Activated CD4-positive, alpha-beta T cell treated with anti-CD3 and anti-CD28 coated beads, Interleukin-10, Interleukin-2, amounts not matched to agents 100 ng/mL and 50 ng/mL, durations not matched to agents 16 hours and 8 hours (primary cell): ENCODE measurements around the gene HAND2.

Source experiments
- DNase-seq: peaks from one replicate; pipeline ENCODE4 v3.0.0-alpha.2; 2020

Gene HAND2

DNA sequence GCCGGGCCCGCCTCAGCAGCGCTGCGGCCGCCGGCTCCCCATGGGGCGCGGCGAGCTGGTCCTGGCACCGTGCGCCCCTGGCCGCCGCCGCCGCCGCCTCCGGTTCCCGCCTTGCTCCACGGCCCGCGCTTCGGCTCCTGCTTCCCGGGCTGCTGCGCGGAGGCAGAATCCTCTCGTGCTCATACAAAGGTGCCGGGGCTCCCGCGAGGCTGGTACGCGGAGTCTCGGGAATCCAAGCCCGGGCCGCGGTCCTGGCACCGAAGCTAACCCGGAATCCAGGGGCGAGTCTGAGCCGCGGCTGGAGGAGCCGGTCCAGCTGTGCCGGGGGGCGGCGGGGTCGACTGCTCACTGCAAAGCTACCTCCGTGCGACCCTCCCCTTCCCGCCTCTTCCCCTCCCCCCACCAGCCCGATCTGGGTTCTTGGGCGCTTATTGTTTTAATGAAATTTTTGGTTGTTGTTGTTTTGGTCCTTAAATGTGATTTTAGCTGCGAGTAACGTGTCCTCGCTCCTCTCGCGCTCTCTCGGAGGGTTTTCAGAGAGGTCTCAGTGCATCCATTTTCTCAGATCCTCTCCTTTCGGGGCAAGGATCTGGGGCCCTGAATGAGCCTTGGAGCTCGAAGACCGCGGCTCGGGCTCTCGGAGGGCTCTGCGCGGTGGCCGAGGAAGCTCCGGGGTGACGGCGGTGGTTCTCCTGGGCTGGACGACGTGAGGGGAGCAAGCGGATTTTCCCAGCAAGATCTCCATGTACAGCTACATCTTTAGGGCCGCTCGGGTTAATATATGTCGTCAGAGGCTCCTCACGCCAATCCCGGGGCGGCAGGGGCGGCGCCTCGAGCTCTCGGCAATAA lies at the start of gene HAND2:
TSS of gene HAND2 (minus strand) at position 753 of the 849 bp plus-strand sequence. CDS start 940 bp downstream, outside the sequence.
- no peak for DNase-seq

DNA sequence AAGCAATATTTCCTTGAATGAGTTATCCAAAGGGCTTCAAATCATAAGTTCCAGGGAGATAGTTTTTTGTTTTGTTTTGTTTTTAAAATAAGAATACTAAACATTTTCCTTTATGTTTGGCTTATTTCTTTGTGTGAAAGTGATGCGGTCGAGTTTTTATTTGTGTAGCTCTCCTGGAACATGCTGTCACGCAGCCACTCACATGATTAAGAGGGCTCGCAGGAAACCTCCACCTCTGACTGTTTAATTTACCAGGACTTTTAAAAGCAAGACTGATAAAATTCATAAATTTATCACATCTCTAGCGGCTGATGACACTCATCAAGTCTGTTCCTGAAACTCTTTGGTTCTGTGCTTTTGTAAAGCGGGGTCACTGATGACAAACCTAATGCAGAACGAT lies 48.9 kb upstream of the HAND2 start:
- DNase-seq = no peak

DNA sequence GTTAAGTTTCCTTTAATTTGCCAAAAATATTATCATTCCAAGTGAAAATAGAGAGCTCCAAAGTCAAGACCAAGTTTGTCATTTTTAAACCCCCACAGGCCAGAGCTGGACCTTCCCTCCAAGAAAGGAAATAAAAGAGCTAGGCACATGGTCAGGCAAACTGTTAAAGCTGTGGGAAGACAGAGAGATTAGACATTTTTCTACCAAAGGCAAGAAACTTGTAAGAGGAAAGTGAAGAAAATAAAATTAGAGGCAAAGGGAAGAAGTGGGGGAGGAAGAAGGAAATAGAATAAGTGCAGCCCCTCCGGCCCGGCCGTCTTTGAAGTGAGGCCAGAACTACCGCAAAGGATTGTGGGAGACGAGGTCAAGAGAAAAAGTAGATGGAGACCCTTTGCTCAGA lies 47.9 kb upstream of the HAND2 start:
- no peak for DNase-seq

DNA sequence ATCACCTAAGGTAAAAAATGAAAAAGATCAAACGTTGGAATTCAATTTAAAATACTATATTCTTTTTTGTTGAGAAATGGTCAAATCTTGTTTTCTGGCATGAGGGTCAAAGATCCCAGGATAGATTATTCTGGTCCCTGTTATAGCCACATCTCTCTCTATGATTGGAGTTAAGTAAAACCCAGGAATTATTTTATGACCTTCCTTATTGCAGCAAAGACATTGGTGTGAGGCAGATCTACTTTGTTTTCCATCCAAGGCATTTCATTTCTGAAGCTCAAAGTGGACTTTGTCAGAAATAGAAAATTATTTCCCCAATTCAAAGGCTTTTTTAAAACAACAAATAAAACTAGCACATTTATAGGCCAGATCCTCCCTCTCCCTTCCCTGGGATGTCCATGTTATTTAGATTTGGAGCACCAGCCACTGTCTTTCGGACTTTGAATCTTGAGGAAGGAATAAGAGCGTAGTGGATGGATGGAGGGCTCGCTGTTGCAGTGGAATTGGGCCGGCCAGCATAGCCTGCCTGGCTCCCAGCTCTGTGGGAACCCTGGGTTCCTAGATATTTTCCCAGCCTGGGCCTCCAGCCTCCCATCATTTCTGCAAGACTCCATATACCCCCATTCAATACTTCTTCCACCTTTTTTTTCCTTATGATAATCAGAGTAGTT lies 45.6 kb upstream of the HAND2 start:
- DNase-seq = no peak

DNA sequence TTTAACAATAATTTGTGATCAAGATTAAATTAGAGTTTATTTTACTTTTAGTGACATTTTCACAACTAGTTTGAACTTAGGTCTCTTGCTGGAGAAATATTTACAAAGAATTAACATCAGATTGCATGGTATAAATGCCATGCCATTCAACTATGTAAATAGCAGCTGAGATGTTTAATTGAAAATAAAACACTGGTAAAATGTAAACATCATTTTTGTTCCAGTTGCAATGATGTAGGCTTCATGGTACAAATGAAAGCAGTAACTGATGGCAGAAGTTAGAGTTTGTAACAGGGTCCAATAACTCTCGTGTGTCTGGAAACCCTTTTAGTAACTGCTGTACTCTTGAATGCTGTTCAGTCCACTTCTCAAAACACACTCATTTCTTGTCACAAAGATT lies 43.7 kb upstream of the HAND2 start:
- DNase-seq = no peak

DNA sequence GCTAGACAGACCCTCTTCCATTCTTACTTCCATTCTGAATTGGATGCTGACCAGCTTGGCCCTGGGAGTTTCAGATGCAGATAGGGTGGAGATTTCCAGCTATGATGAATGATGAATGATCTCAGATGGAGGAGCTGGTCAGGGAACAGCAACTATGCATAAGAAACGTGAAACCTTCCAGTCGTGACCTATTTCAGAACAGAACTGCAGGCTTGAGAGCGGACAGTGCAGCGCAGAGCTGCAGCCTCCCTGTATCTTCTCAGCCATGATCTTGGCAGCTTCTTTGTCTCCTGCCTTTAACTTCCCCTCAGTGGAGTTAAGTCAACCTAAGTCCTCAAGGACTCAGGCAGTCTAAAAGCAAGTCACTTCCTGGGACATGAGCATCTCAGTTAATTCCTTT lies 43.3 kb upstream of the HAND2 start:
- no peak for DNase-seq

DNA sequence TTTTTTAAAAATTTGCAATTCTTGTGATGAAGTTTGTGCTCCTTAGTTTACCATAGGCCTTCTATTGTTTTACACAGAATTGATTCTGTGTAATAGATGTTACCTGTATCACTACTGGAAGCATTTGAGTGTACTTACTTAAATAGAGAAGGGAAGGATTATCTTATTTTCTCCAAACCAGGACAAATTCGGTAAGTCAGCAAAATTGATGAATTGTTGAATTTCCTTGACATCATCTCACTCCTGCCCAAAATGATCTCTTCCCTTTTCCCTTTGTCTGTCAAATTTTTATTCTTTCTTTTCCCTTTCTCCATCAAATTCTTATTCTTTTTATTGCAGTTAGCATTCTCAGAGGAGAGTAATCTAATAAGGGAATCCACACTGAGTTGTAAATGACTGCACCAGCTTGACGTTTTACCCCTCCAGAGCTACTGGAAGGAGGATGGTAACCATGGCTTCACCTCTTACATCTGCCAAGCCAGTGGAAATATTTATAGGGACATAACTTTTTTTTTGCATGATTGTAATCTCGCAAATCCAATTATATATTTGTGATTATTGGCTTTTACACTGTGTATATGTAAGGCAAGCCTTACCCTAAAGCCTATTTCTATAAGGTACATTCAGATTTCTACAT lies 42.6 kb upstream of the HAND2 start:
- no peak for DNase-seq

DNA sequence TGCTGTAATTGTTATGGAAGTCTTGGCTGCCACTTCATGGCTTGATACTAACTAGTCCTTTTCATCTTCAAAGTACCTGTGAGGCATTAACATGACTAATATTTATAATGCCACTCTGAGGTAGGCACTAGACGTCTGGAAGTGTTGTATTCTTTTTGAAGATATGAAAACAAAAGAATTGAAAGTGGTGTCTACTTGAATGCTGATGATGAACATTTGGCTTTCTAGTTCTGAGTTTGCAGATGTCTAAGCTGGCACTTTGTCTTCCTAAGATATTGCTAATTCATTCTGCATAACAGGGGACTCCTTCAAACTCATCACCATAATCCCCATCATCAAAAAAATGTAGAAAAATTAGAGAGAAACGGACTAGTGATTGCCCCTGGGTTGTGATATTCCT lies 41.6 kb upstream of the HAND2 start:
- no peak for DNase-seq

DNA sequence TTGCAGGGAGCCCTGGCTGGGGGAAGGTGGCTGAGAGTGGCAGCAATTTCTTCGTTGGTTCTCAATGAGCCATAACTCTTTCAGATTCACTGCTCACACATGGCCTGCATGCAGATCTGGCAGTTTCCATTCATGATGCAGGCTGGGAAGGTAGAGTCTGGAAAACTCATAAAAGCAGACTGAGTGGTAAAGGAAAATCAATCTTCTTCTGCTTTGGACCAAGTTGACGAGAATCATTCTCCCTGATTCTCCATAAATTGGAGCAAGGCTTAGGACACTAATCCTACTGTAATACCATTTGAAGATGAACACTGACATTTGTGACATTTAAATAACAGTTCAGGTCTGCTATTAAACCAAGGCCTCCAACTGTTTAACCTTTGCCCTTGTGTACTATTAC lies 35.3 kb upstream of the HAND2 start:
- no peak for DNase-seq

DNA sequence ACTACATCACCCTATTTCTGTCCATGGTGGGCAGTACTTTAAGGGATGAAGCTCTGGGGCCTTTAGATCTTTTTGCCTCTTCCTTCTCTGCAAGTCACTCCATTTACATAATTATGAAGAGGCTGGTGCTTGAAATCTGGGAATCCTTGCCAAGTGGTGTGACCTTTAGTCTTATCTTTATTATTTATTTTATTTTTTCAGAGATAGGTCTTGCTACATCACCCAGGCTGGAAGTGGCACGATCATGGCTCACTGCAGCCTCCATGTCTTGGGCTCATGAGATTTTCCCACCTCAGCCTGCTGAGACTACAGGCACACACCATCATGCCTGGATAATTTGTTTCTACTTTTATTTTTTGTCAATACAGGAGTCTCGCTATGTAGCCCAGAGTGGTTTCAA lies 34.4 kb upstream of the HAND2 start:
- DNase-seq = no peak

DNA sequence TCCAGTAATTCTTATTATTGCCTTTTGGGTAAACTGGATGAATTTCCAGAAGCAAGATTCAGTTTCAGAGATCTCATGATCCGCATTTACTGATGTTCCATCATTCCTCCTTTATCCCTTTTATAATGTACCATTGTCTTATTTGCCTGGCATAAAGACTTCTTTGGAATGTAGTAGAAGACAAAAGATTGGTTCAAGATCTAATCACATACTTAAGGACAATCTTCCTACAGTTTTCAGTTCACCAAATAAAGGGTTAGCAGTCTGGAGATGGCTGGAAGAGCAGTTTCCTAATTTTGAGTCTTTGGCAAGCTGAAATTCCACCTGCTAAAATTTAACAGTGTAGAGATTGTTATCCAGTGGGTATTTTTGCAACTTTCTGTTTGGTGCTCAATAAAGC lies 30.9 kb upstream of the HAND2 start:
- DNase-seq = no peak

DNA sequence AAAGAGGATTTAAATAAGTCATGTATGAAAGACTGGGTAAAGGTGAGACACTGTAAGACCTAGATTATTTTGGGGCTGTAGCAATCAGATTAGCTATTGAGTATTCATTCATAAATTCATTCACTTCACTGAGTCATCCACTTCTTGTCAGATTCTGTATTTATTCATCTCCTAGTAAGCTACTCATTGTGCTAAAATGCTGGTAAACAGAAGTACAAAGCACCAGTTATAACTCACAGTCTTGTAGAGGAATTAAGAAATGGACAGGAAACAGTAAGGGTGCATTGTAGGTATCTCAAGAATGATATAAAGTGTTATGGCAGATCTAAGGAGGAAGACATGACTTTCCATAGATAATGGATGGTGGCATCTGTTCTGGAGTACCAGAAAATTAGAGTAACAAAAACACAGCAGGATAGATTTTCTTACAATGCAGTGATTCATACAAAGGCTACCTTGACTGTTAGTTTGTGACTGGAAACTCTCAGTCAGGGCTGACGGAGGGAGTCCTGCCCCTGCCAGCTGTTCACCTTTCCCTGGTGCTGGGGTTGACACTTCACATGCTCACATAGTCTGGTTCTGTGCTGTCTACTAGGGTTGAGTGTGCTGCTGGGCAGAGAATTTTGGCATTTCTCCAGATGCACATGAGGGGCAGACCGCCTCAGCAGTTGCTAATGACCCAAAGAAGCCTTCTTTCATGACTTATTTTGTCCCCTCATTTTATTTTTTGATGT lies 26.5 kb upstream of the HAND2 start:
- no peak for DNase-seq

DNA sequence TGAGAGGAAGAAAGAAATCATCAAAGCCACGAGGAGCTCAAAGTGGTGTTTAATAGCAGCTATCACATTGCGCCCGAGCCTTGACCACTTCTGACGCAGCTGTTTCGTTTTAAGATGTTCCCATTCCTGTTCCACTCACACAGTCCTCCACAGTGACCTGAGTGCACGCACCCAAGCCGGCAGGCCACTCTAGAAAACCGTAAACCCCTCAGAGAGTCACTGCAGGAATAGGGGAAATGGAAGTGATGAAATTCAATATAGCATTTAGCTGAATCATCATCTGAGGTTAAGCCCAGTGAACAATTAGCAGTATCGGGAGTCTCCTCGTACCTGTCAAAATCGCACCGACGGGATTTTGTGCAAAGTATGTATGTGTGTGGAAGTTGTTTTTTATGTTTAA lies 17.9 kb upstream of the HAND2 start:
- DNase-seq = no peak

DNA sequence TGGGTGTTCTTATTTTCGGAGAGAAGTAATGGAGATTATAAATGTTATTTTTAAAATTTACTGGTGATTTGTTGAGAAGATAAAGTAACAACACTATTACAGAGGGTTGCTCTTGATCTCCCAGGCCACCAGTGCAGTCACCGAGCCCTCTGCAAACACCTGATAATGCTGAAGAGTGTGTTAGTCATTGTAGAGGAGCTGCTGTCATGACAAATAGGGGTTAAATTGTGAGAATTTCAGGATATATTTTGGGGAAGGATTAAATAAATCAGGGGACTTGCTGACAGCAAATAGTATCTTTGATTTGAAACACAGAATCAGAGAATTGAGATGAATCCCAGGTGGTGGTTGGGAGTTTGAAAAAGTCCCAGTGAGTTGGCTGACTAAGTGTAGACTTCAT lies 16.7 kb upstream of the HAND2 start:
- no peak for DNase-seq

DNA sequence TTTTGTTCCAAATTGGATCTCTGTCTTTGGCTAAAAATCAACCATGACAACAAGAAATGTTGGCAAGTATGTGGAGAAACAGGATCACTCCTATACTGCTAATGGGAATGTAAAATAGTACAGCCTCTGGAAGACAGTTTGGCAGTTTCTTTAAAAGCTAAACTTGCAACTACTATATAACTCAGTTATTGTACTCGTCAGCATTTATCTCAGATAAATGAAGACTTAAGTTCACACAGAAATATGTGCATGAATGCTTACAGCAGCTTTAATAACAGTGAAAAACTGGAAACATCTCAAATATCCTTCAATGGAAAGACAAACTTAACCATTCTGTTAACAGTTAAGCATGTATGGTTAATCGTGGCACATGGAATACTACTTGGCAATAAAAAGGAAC lies 15.4 kb upstream of the HAND2 start:
- no peak for DNase-seq

DNA sequence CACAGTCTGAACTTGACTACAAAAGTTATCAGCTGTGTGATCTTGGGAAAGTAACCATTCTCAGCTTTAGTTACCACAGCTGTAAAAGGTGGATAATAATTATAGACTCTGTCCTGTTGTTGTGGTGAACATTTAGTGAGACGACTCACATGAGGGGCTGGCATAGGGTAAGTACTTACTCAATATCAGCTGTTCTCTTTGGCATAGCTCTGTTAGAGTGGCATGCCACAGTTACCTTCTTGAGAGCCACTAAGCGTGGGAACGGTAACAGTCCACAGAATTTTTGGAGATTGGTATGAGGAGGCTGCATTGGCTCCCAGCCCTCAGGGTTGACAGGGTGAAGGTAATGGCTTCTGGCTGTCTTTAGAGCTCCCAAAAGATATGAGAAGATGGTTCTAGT lies 13.2 kb upstream of the HAND2 start:
- no peak for DNase-seq

DNA sequence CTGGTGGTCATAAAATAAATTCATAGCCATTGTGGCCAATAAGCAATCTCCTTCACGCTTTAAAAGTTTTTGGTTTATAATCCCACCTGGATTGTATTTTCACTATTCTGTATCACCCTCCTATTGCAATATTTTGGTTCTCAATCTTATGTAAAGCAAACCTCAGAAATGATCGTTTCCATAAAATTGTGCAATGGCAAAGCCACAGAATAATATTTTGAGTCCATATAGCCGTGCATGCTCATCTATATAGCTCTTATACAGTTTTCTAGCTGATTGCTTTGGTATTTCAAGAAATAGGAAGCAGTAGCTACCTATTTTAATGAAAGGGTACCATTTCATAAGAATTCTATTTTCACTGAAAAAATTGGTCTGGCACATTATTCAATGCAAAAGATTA lies 10.0 kb upstream of the HAND2 start:
- DNase-seq = no peak

DNA sequence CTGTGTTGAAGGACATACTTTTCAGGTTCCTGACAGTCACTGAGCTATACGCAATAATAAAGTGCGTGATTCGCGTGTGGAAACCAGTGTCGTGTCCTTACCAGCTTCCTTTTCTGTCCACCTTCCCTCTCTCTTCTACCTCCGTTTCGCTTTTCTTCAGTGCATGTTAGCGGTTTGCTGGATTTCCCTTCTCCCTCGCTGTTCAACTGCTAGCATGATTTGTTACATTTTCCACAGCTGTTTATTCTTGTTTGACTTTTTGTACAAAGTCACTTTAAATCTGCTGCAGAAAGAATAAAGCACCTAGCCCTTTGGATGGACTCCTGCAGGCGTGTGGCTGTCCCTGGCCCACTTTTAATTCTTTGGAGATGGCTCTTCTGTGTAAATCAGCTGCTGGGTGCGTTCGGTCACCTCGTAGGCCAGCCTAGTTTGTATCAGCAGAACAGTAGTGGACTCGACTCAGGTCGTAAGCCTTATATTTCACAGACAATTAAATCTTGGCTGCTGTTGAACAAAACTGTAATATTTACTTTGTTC lies 8.9 kb upstream of the HAND2 start:
- no peak for DNase-seq

DNA sequence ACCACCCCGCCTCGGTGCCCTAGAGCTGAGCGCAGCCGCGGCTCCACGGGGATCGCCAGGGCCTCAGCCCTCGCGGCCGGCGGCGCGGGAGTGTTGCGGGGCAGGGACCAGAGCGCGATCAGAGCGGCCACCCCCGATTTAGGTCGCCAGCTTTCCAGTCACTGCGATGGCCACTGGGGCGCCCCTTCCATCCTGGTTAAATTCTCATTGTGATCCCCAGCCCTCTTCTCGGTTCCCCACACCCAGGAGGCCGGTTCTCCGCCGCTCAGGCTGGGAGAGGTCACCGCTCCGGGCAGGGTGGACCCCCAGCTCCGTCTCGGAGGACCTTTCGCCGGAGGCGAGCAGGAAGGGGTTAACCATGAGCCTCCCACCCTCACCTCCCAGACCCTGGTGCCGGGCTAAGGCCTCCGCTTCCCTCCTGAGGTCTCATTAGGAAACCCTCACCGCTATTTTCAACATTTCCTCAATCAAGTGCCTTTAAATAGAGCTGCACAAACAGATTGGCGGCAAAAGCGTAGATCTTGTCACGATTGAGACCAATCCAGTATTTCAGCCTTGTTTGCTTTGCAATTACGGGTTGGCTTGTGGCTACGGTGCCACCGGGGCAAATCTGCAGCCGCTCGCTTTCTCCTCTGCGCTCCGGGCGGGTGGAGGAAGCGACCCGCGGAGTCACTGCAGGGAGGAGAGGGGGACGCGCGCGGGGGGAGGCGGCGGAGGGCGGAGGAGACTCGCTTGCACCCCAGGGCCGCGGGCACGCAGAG lies 8.3 kb upstream of the HAND2 start:
- DNase-seq = no peak

DNA sequence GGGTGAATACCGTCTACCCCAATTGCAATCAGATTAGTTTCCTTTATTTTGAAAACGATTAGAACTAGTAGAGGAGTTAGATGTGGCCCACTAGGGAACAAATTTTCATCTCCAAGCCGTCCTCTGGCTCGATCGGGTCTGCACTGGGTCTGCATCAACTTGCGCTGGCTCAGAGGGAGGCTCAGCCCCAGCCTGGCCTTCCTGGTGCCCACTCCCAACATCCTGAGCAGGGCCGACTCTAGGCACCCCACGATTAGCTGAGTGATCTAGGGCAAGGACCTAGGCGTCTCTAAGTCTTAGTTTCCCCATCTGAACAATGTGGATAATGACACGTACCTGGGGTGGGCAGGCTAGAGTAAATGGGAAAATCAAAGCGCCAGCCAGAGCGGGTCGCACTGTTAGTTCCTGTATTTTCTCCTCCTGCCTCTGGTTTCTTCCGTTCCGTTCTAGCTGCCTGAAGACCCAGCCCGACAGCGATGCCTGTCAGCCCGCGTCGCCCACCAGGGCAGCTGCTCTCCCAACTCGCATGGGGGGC lies 7.7 kb upstream of the HAND2 start:
- DNase-seq = no peak

DNA sequence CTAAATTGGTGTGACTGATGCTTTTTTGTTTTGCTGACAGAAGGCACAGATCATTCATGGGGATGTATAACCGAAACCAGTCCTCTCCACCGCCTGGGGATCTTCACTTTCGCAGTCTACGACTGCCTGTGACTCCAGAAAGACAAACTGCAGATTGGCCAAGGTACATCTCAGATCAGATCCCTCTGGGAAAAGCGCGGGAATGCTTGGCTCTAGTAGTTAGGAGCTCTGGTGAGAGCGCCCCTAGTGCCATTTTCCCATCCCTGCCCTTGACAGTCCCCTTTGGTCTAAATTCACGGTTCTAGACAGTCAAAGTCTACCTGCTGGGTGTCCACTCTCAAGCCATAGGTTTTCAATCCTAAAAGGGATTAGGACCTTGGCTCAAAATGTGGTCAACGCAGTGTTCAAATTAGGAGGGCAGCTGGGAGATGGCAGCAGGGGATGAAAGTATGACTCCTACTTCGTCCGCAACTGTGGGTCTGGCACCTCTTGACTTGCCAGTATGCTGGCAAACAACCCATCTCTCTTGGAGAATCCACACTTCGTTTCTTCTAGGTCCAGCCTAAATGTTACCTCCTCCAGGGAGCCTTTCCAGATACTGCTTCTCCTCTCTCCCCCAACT lies 6.9 kb upstream of the HAND2 start:
- DNase-seq = no peak

DNA sequence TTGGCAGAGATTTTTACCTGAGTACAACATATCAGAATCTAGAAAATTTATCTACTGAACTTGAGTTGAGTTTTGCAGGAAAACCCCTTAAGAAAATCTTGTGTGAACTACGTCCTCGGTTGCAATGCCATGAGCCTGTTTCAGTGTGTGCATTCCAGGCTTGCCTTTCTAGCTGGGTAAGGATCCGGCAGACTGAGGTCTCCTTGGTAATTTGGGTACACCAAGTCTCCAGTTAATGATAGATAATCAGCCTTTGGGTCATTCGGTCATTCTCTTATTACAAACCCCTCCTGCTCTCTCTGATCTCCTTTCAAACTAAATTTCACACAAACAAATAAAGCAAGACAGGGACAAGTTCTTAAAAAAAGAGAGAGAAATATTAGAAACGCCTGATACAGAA lies 5.9 kb upstream of the HAND2 start:
- DNase-seq = no peak
